Motor neuron (in vitro differentiated cells): ENCODE data around the gene DNAJC30. TPM values are rescaled to one million over a fixed set of nuclear protein-coding genes. Genes with fewer than 3 reads are reported as not detected.
A peak's percentile ranks its signal among the peaks of the same experiment; 100 is the strongest.
"Not testable (repeated sequence)": the region's sequence is repeated elsewhere in the genome, so short reads cannot be mapped to it uniquely, and the experiment has no call there.

Source experiments
- ATAC-seq, 8 experiments: fragments of 200-7000 bp; cut with Tn5 transposase; replicated peaks in 6 of 8; 2 replicates each; pipeline ENCODE4 v1.8.0; 2021; ENCODE audit warnings: mild to moderate bottlenecking in 8 of 8, moderate library complexity in 8 of 8
- H3K27ac ChIP-seq, 2 donors: fragments of 250-450 bp; sonication (Bioruptor Pico); 2 replicates each; pipeline ENCODE4 v1.9.0; 2021; ENCODE audit warnings: antibody characterized with exemption in 2 of 2, mild to moderate bottlenecking in 2 of 2, moderate library complexity in 1 of 2
- H3K4me1 ChIP-seq, 2 donors: fragments of 250-450 bp; sonication (Bioruptor Pico); replicated peaks in 1 of 2; 2 replicates each; pipeline ENCODE4 v1.6.1; 2021; ENCODE audit warnings: antibody characterized with exemption in 2 of 2, mild to moderate bottlenecking in 2 of 2, moderate library complexity in 1 of 2
- H3K4me3 ChIP-seq, 5 donors: fragments of 250-450 bp; sonication (Bioruptor Pico); 2 replicates each; pipeline ENCODE4 v1.9.0; 2021; ENCODE audit warnings: antibody characterized with exemption in 5 of 5, mild to moderate bottlenecking in 5 of 5, moderate library complexity in 4 of 5
- WGBS, 10 experiments: fragments of 450-650 bp; shearing (Covaris generic); methylation state at CpG; one replicate each; pipeline ENCODE4 v1.0.0; 2022; 5-methylcytosine and 5-hydroxymethylcytosine counted together
- in situ Hi-C, 9 experiments: fragments of 400-800 bp; cut with MboI; loops; one replicate each; pipeline ENCODE4 v1.15.0; 2021; ENCODE audit warnings: low sequenced_read_pairs in 9 of 9, low pct_unique_long_range_greater_than_20kb in 2 of 9; ENCODE audit not compliant: unreplicated experiment in 9 of 9
- total RNA-seq, 8 experiments: library from RNA; unstranded; fragments of 300-600 nt; gene quantifications; 2 replicates each; pipeline versions ENCODE4 v1.2.3 to v1.2.4, GENCODE V29; 2022

Gene DNAJC30
- total RNA-seq, 8 experiments from 2014 or later, result 5.1 to 13.9 (median 7.8) TPM

- WGBS, 10 experiments, result 83 to 100% (median 91%) methylated on average over 3 to 5 of the region's 7 CpGs; no CpG with 5 or more reads in 4 of the 10 experiments
- no peak for ATAC-seq
- no peak overlapping the region for H3K4me3 ChIP-seq
- H3K4me1 ChIP-seq, result no peaks in the 10 kb centered on the region
- in situ Hi-C loops, result no loop called here
- no peak overlapping the region for H3K27ac ChIP-seq
These were observed 7.4 kb upstream of the DNAJC30 start for GRCh38 chr7:73690646-73691045.

- H3K4me1 ChIP-seq, result peaks cover 0 to 5% of the 10 kb centered on the region in 2 donors
- 86 to 100% (median 98%) methylated on average over 1 to 8 of the region's 8 CpGs; no CpG with 5 or more reads in 1 of the 10 experiments for WGBS, 10 experiments
- in situ Hi-C loops, result no loop called here
- no peak overlapping the region for H3K27ac ChIP-seq
- H3K4me3 ChIP-seq, result no peak overlapping the region
- ATAC-seq, result no peak
These were observed 5.0 kb upstream of the DNAJC30 start for GRCh38 chr7:73688288-73688687.

- ATAC-seq, result no peak
- in situ Hi-C loops, result no loop called here
- whole genome bisulfite sequencing, 10 experiments, result 94 to 100% (median 100%) methylated on average over 1 to 8 of the region's 18 CpGs; no CpG with 5 or more reads in 5 of the 10 experiments
These were observed 2.1 kb upstream of the DNAJC30 start for GRCh38 chr7:73685311-73685710.

GRCh38 chr7:73683788-73684693 is 788 bp upstream of the DNAJC30 start:
- H3K27ac ChIP-seq, result peak overlapping the region; percentile 56 to 75
- peak in 6 of 8 experiments; percentile 5 to 32 (median 20) for ATAC-seq
- peaks cover 20 to 29% of the 10 kb centered on the region in 2 donors for H3K4me1 ChIP-seq
- in situ Hi-C loops, result no loop called here
- peak overlapping the region; percentile 67 to 89 (median 83) for H3K4me3 ChIP-seq
- 0 to 60% (median 8%) methylated on average over 2 to 18 of the region's 58 CpGs; no CpG with 5 or more reads in 3 of the 10 experiments for WGBS, 10 experiments

More at GRCh38 chr7:73685311-73685710, 2.1 kb upstream of the DNAJC30 start:
- no peak overlapping the region for H3K27ac ChIP-seq
- H3K4me3 ChIP-seq, result no peak overlapping the region
- H3K4me1 ChIP-seq, result peaks cover 19 to 25% of the 10 kb centered on the region in 2 donors

- in situ Hi-C loops, result no loop called here
- 0% methylated on average over 1 to 7 of the region's 33 CpGs; no CpG with 5 or more reads in 5 of the 10 experiments for WGBS, 10 experiments
- peaks cover 20 to 29% of the 10 kb centered on the region in 2 donors for H3K4me1 ChIP-seq
- H3K27ac ChIP-seq, result peak overlapping the region; percentile 86 to 93
- ATAC-seq, result peak in 1 of 8 experiments; percentile 2
- peak overlapping the region; percentile 67 to 89 (median 83) for H3K4me3 ChIP-seq
These were observed 553 bp downstream of the DNAJC30 start for GRCh38 chr7:73682745-73683055.

GRCh38 chr7:73681031-73681430 is 2.2 kb downstream of the DNAJC30 start:
- Histone ChIP-seq H3K27ac (no peak overlapping the region), H3K4me3 (peak overlapping the region; percentile 67 to 89 (median 83)), H3K4me1 (peaks cover 20 to 29% of the 10 kb centered on the region in 2 donors)
- in situ Hi-C loops, result no loop called here
- 61 to 100% (median 81%) methylated on average over 1 to 7 of the region's 8 CpGs for WGBS, 10 experiments
- ATAC-seq, result peak in 2 of 8 experiments; percentile 12 to 25

- ATAC-seq, result no peak
- WGBS, 10 experiments, result 58 to 93% (median 81%) methylated on average over 1 to 7 of the region's 7 CpGs; no CpG with 5 or more reads in 4 of the 10 experiments
- no peak overlapping the region for H3K27ac ChIP-seq
- H3K4me3 ChIP-seq, result peak overlapping the region in 1 of 5 donors; percentile 3
- H3K4me1 ChIP-seq, result peaks cover 20 to 29% of the 10 kb centered on the region in 2 donors
- in situ Hi-C loops, result no loop called here
These were observed 2.8 kb downstream of the DNAJC30 start for GRCh38 chr7:73680501-73680900.

GRCh38 chr7:73679709-73680108 is 3.5 kb downstream of the DNAJC30 start:
- Histone ChIP-seq H3K4me3 (no peak overlapping the region), H3K27ac (no peak overlapping the region), H3K4me1 (peaks cover 20 to 29% of the 10 kb centered on the region in 2 donors)
- WGBS, 10 experiments, result 80 to 100% (median 100%) methylated on average over 1 of the region's 2 CpGs; no CpG with 5 or more reads in 5 of the 10 experiments
- in situ Hi-C loops, result loop anchor here in 1 of 9 experiments (10.0 kb wide), 1 partner anchor 75 kb away; no protein-coding TSS in a partner anchor
- ATAC-seq, result no peak

GRCh38 chr7:73678862-73679261 is 4.4 kb downstream of the DNAJC30 start:
- Histone ChIP-seq H3K27ac (no peak overlapping the region), H3K4me3 (no peak overlapping the region), H3K4me1 (peaks cover 20 to 24% of the 10 kb centered on the region in 2 donors)
- in situ Hi-C loops, result loop anchor here in 1 of 9 experiments (10.0 kb wide), 1 partner anchor 74 kb away; no protein-coding TSS in a partner anchor
- ATAC-seq, result no peak
- 58 to 100% (median 100%) methylated on average over 1 to 2 of the region's 6 CpGs; no CpG with 5 or more reads in 2 of the 10 experiments for whole genome bisulfite sequencing, 10 experiments

- in situ Hi-C loops, result loop anchor here in 1 of 9 experiments (10.0 kb wide), 1 partner anchor 71 kb away; no protein-coding TSS in a partner anchor
- not testable (repeated sequence) for H3K27ac ChIP-seq, ATAC-seq, H3K4me3 ChIP-seq
- H3K4me1 ChIP-seq, result peaks cover 9 to 15% of the 10 kb centered on the region in 2 donors
- WGBS, 10 experiments, result 67 to 100% (median 86%) methylated on average over 1 to 5 of the region's 9 CpGs; no CpG with 5 or more reads in 2 of the 10 experiments
These were observed 7.2 kb downstream of the DNAJC30 start for GRCh38 chr7:73676062-73676461.

- WGBS, 10 experiments, result 100% methylated on average over 1 of the region's 1 CpG; no CpG with 5 or more reads in 6 of the 10 experiments
- in situ Hi-C loops, result loop anchor here in 1 of 9 experiments (10.0 kb wide), 1 partner anchor 70 kb away; no protein-coding TSS in a partner anchor
- H3K27ac ChIP-seq, result no peak overlapping the region
- no peak for ATAC-seq
- H3K4me3 ChIP-seq, result no peak overlapping the region
- peaks cover 2 to 5% of the 10 kb centered on the region in 2 donors for H3K4me1 ChIP-seq
These were observed 8.7 kb downstream of the DNAJC30 start for GRCh38 chr7:73674468-73675124.

GRCh38 chr7:73671857-73672445 is 11.3 kb downstream of the DNAJC30 start:
- 89 to 100% (median 93%) methylated on average over 1 to 11 of the region's 15 CpGs; no CpG with 5 or more reads in 2 of the 10 experiments for WGBS, 10 experiments
- Histone ChIP-seq H3K4me1 (peaks cover 7 to 12% of the 10 kb centered on the region in 2 donors), H3K4me3 (no peak overlapping the region), H3K27ac (no peak overlapping the region)
- no peak for ATAC-seq
- in situ Hi-C loops, result loop anchor here in 1 of 9 experiments (10.0 kb wide), 1 partner anchor 67 kb away; no protein-coding TSS in a partner anchor
